Measurements from ENCODE around the gene RALGDS. TPM values are rescaled to one million over a fixed set of nuclear protein-coding genes. Genes with fewer than 3 reads are reported as not detected.
"Not testable (repeated sequence)": the region's sequence is repeated elsewhere in the genome, so short reads cannot be mapped to it uniquely, and the experiment has no call there.

The RALGDS gene
- total RNA-seq, 4 donors from 2014 or later = 53.4 to 71.1 (median 55.3) TPM

GRCh38 chr9:133099726-133100505 lies 21.1 kb downstream of the RALGDS start:
- TF ChIP-seq POLR2A (IDR thresholded peaks at IDR 0.05) (no peak), CTCF (IDR thresholded peaks at IDR 0.05) (no peak)
- Histone ChIP-seq H3K27me3 (no peaks in the 10 kb centered on the region), H3K4me1 (peaks cover 0 to 13% (median 5%) of the 10 kb centered on the region in 3 donors), H3K27ac (no peak overlapping the region), H3K36me3 (peaks cover 60 to 88% (median 68%) of the 10 kb centered on the region in 3 donors), H3K4me3 (no peak overlapping the region), H3K9me3 (peaks cover 0 to 17% (median 4%) of the 10 kb centered on the region in 3 donors)
- no peak for DNase-seq
- intact Hi-C loops (cut with DNase I) = no loop called here
- WGBS, 2 donors = 95 to 100% methylated on average over 2 to 8 of the region's 12 CpGs

DNA sequence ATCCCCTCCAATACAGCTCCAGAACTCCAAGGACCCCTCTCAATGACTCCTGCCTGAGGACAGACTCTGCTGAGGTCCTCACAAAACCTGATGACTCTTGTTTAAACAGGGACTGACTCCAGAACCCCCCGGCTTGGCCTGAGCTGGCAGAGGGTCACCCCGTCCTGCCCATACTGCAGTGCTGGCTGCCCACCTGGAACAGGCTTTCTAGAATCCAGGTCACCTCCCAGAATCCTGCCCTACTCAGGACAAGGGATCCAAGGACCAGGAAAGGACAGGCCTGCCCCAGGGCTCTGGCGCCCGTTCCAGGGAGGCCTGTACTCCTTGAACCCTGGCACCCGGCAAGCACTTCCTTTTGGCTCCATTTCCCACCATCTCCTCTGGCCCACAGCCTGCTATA lies 22.2 kb downstream of the RALGDS start:
- peaks cover 52 to 78% (median 57%) of the 10 kb centered on the region in 3 donors for H3K36me3 ChIP-seq
- TF ChIP-seq POLR2A (IDR thresholded peaks at IDR 0.05) (no peak), CTCF (IDR thresholded peaks at IDR 0.05) (no peak)
- intact Hi-C loops (cut with DNase I) = no loop called here
- H3K4me1 ChIP-seq = peaks cover 0 to 8% (median 3%) of the 10 kb centered on the region in 3 donors
- H3K27ac ChIP-seq = no peak overlapping the region
- 86 to 92% methylated on average over 3 to 5 of the region's 5 CpGs for WGBS, 2 donors
- peaks cover 0 to 17% (median 4%) of the 10 kb centered on the region in 3 donors for H3K9me3 ChIP-seq
- DNase-seq = no peak
- no peaks in the 10 kb centered on the region for H3K27me3 ChIP-seq
- H3K4me3 ChIP-seq = no peak overlapping the region

DNA sequence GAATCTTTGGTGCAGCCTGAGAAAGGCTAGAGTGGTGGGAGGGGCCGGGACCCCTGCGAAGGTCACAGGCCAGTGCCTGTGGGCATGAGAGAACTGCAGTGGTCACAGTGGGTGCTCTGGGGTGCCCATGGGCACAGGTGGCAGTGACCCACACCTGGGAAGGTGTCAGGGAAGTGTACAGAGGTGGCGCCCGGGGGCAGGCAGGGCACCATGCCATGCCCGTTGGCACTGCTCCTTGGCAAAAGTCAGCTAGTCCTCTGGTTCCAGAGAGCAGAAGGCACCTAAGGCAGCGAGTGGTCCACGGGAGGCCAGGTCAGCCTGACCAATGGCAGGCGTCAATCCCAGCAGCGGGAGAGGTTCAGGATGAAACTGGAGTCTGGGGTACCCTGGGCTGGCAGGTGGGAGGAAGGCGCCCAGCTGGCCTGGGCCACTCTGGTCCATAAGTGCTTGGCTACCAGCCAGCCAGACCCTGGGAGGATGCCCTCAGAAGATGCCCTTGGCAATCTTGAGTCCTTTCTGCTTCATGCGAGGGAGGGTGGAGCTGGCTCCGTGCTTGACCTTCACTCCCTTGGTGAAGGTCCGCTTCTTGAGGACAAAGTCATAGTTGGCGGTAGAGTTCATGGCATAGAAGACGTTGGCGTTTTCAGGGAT lies 22.8 kb downstream of the RALGDS start:
- H3K27me3 ChIP-seq = no peaks in the 10 kb centered on the region
- H3K9me3 ChIP-seq = peaks cover 0 to 17% (median 4%) of the 10 kb centered on the region in 3 donors
- intact Hi-C loops (cut with DNase I) = no loop called here
- no peak for TF ChIP-seq CTCF (IDR thresholded peaks at IDR 0.05)
- TF ChIP-seq POLR2A (IDR thresholded peaks at IDR 0.05) = no peak
- H3K27ac ChIP-seq = no peak overlapping the region
- no peak for DNase-seq
- H3K4me3 ChIP-seq = no peak overlapping the region
- peaks cover 49 to 71% (median 57%) of the 10 kb centered on the region in 3 donors for H3K36me3 ChIP-seq
- peaks cover 0 to 1% (median 0%) of the 10 kb centered on the region in 3 donors for H3K4me1 ChIP-seq
- WGBS, 2 donors = 94 to 95% methylated on average over 4 to 5 of the region's 16 CpGs

- H3K4me3 ChIP-seq = no peak overlapping the region
- WGBS, 2 donors = 96 to 97% methylated on average over 3 of the region's 3 CpGs
- intact Hi-C loops (cut with DNase I) = no loop called here
- H3K27ac ChIP-seq = no peak overlapping the region
- TF ChIP-seq CTCF (IDR thresholded peaks at IDR 0.05) = peak in 1 of 6 experiments; percentile 14
- TF ChIP-seq POLR2A (IDR thresholded peaks at IDR 0.05) = no peak
- DNase-seq = no peak
- H3K9me3 ChIP-seq = peaks cover 0 to 17% (median 4%) of the 10 kb centered on the region in 3 donors
- peaks cover 19 to 38% (median 24%) of the 10 kb centered on the region in 3 donors for H3K36me3 ChIP-seq
- H3K27me3 ChIP-seq = no peaks in the 10 kb centered on the region
- no peaks in the 10 kb centered on the region for H3K4me1 ChIP-seq
These were observed 26.1 kb downstream of the RALGDS start for GRCh38 chr9:133094842-133095393.

DNA sequence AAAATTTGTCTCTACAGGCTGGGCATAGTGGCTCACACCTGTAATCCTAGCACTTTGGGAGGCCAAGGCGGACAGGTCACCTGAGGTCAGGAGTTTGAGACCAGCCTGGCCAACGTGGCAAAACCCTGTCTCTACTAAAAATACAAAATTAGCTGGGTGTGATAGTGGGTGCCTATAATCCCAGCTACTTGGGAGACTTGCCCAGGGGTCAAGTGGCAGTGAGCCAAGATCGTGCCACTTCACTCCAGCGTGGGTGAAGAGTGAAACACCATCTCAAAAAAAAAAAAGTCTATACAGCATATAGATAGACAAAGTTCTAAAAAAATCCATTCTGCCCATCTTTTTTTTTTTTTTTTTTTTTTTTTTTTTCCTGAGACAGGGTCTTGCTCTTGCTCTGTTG lies 26.7 kb downstream of the RALGDS start:
- DNase-seq; H3K4me3 ChIP-seq; H3K4me1 ChIP-seq; intact Hi-C loops (cut with DNase I); H3K27me3 ChIP-seq; H3K27ac ChIP-seq: not testable (repeated sequence)
- 54 to 80% methylated on average over 2 to 4 of the region's 4 CpGs for WGBS, 2 donors
- Histone ChIP-seq H3K36me3 (peaks cover 16 to 33% (median 20%) of the 10 kb centered on the region in 3 donors), H3K9me3 (peaks cover 0 to 17% (median 4%) of the 10 kb centered on the region in 3 donors)

Measured in esophagus squamous epithelium (tissue), 5 donors.